ENCODE measurements around the gene GASK1A. TPM values are rescaled to one million over a fixed set of nuclear protein-coding genes. Genes with fewer than 3 reads are reported as not detected.

GASK1A gene
- polyA plus RNA-seq, 2 of the 4 experiments (the other 2 are of a cell fraction), result not detected

- no peak for DNase-seq (ENCODE audit: low read depth in 1 of 2, low spot score in 1 of 2)
These were observed 108.2 kb downstream of the GASK1A start for GRCh38 chr3:43087249-43087776.

GRCh38 chr3:43089081-43089480 lies 110.0 kb downstream of the GASK1A start:
- H3K4me3 ChIP-seq, result no peak overlapping the region
- 73% methylated on average over 3 of the region's 4 CpGs for WGBS (ENCODE audit: missing lambda C conversion rate)
- no peak for FAIRE-seq
- DNase-seq (ENCODE audit: low read depth in 1 of 2, low spot score in 1 of 2), result no peak
- ChIA-PET POLR2A (no interaction called here), CTCF (interaction anchor here (1.3 kb wide), 1 partner anchor 128 kb away, joined by 4 read pairs; no protein-coding TSS in a partner anchor)
- H3K4me1 ChIP-seq, result no peaks in the 10 kb centered on the region
- no peaks in the 10 kb centered on the region for H3K9me3 ChIP-seq
- no peak overlapping the region for H3K4me2 ChIP-seq
- ATAC-seq, result no peak
- no peak for TF ChIP-seq MYC (IDR thresholded peaks at IDR 0.05; ENCODE audit: borderline replicate concordance, low read length)
- no peak for TF ChIP-seq ZFP36 (IDR thresholded peaks at IDR 0.05; ENCODE audit: borderline replicate concordance, partially characterized antibody)
- TF ChIP-seq ZC3H11A (IDR thresholded peaks at IDR 0.05), result no peak
- TF ChIP-seq SREBF2 (IDR thresholded peaks at IDR 0.05), result no peak
- TF ChIP-seq EP300 (IDR thresholded peaks at IDR 0.05), result no peak
- TF ChIP-seq CBX8 (IDR thresholded peaks at IDR 0.05), result no peak
- no peak for TF ChIP-seq RAD21 (conservative IDR thresholded peaks at IDR 0.05 in 1 of 2, IDR thresholded peaks at IDR 0.05 in 1 of 2)
- no peak for TF ChIP-seq FOSB (CRISPR knock-in tag; IDR thresholded peaks at IDR 0.05)
- no peak for TF ChIP-seq ZSCAN20 (CRISPR knock-in tag; IDR thresholded peaks at IDR 0.05)
- no peak for TF ChIP-seq REST (IDR thresholded peaks at IDR 0.05)
- TF ChIP-seq HDAC2 (IDR thresholded peaks at IDR 0.05), result no peak
- no peak for TF ChIP-seq BCL3 (IDR thresholded peaks at IDR 0.05)
- no peak for TF ChIP-seq POLR2AphosphoS2 (conservative IDR thresholded peaks at IDR 0.05; ENCODE audit: low read length)
- TF ChIP-seq NR3C1 (IDR thresholded peaks at IDR 0.05), result no peak
- TF ChIP-seq EHF (CRISPR knock-in tag; IDR thresholded peaks at IDR 0.05), result no peak
- no peak for TF ChIP-seq HOXA7 (CRISPR knock-in tag; IDR thresholded peaks at IDR 0.05)
- no peak for TF ChIP-seq HMGXB4 (CRISPR knock-in tag; IDR thresholded peaks at IDR 0.05; ENCODE audit: borderline replicate concordance)
- no peak overlapping the region for H3K27ac ChIP-seq

More at GRCh38 chr3:43087249-43087776, 108.2 kb downstream of the GASK1A start:
- TF ChIP-seq TFCP2L1 (CRISPR knock-in tag; IDR thresholded peaks at IDR 0.05) (no peak), ZC3H11A (IDR thresholded peaks at IDR 0.05) (no peak), PHF8 (IDR thresholded peaks at IDR 0.05; ENCODE audit: borderline replicate concordance, low read depth) (no peak), ZFP36 (IDR thresholded peaks at IDR 0.05; ENCODE audit: borderline replicate concordance, partially characterized antibody) (no peak), SMC3 (IDR thresholded peaks at IDR 0.05) (no peak), FOXS1 (CRISPR knock-in tag; IDR thresholded peaks at IDR 0.05) (no peak), CBX2 (IDR thresholded peaks at IDR 0.05; ENCODE audit: borderline replicate concordance, low read depth) (no peak), EHF (CRISPR knock-in tag; IDR thresholded peaks at IDR 0.05) (no peak), KDM5A (IDR thresholded peaks at IDR 0.05) (no peak), SREBF2 (IDR thresholded peaks at IDR 0.05) (no peak), ESRRA (IDR thresholded peaks at IDR 0.05; ENCODE audit: borderline replicate concordance, low read length) (no peak), E2F6 (IDR thresholded peaks at IDR 0.05; ENCODE audit: borderline replicate concordance, low read depth) (no peak), EP300 (IDR thresholded peaks at IDR 0.05) (no peak), CTCF (IDR thresholded peaks at IDR 0.05) (no peak), KDM1A (IDR thresholded peaks at IDR 0.05; ENCODE audit: low read depth) (no peak), MAZ (IDR thresholded peaks at IDR 0.05; ENCODE audit: borderline replicate concordance, low read depth, low read length) (no peak)
- ChIA-PET CTCF (no interaction called here), POLR2A (no interaction called here)
- H3K9me3 ChIP-seq, result no peaks in the 10 kb centered on the region
- no peak overlapping the region for H3K4me2 ChIP-seq
- no peak overlapping the region for H3K27ac ChIP-seq
- no peaks in the 10 kb centered on the region for H3K4me1 ChIP-seq
- no peak for FAIRE-seq
- no peak for ATAC-seq
- WGBS (ENCODE audit: missing lambda C conversion rate), result 86% methylated on average over 5 of the region's 5 CpGs
- H3K4me3 ChIP-seq, result no peak overlapping the region

Measured in A549 (cell line).